Caco-2 (cell line): ENCODE measurements around the gene CPN2. TPM values are rescaled to one million over a fixed set of nuclear protein-coding genes. Genes with fewer than 3 reads are reported as not detected.

Experiments used
- BruUV-seq: library from RNA; stranded (reverse); fragments of 400-500 nt; replicated peaks from 2 replicates; lab custom pipeline; 2021; lab: Mats Ljungman, UMichigan
- CTCF ChIA-PET: fragments of 300-600 bp; sonication (Branson Sonifier 250); formaldehyde crosslinking; loops from one replicate; lab custom pipeline; 2022; ENCODE audit warnings: antibody characterized with exemption; lab: Charles Lee
- POLR2A ChIA-PET: fragments of 300-600 bp; sonication (Branson Sonifier 250); formaldehyde crosslinking; loops from one replicate; lab custom pipeline; 2022; ENCODE audit warnings: antibody characterized with exemption; lab: Charles Lee
- DNase-seq, 2 experiments: peaks; one replicate each; pipeline versions ENCODE4 v3.0.0 to v3.0.0-alpha.2; 2020 to 2022
- H3K27me3 ChIP-seq: replicated peaks from 2 replicates; pipeline ENCODE4 v1.6.0; 2011; ENCODE audit warnings: low read length; ENCODE audit not compliant: control insufficient read depth, insufficient read depth
- H3K36me3 ChIP-seq: 2 replicates; pipeline ENCODE4 v1.5.1; 2011; ENCODE audit warnings: low read length; ENCODE audit not compliant: control insufficient read depth, insufficient read depth
- H3K4me1 ChIP-seq: fragments of 250-450 bp; sonication (Bioruptor Pico); 2 replicates; pipeline ENCODE4 v1.5.1; 2020; ENCODE audit warnings: mild to moderate bottlenecking
- H3K4me3 ChIP-seq: 2 replicates; pipeline ENCODE4 v1.5.1; 2011; ENCODE audit warnings: low read depth, mild to moderate bottlenecking, control low read depth, low read length
- H3K9me3 ChIP-seq: fragments of 250-450 bp; sonication (Bioruptor Pico); 2 replicates; pipeline ENCODE4 v1.5.1; 2020; ENCODE audit warnings: mild to moderate bottlenecking, moderate library complexity
- H3K27ac Mint-ChIP-seq: one replicate; pipeline ENCODE4 v1.8.0; 2022; ENCODE audit warnings: mixed read lengths; ENCODE audit not compliant: unreplicated experiment
- H3K27me3 Mint-ChIP-seq: one replicate; pipeline ENCODE4 v1.8.0; 2022; ENCODE audit warnings: mixed read lengths; ENCODE audit not compliant: insufficient read depth, unreplicated experiment
- H3K36me3 Mint-ChIP-seq: one replicate; pipeline ENCODE4 v1.8.0; 2022; ENCODE audit warnings: mild to moderate bottlenecking, mixed read lengths; ENCODE audit not compliant: insufficient read depth, unreplicated experiment
- H3K4me1 Mint-ChIP-seq: one replicate; pipeline ENCODE4 v1.8.0; 2022; ENCODE audit warnings: low read depth, mixed read lengths; ENCODE audit not compliant: unreplicated experiment
- H3K4me3 Mint-ChIP-seq: one replicate; pipeline ENCODE4 v1.8.0; 2022; ENCODE audit warnings: mild to moderate bottlenecking, moderate library complexity, mixed read lengths; ENCODE audit not compliant: unreplicated experiment
- H3K9me3 Mint-ChIP-seq: one replicate; pipeline ENCODE4 v1.8.0; 2022; ENCODE audit warnings: mixed read lengths; ENCODE audit not compliant: unreplicated experiment
- intact Hi-C: fragments of 100-400 bp; cut with micrococcal nuclease; formaldehyde crosslinking; loops from one replicate; pipeline ENCODE4 v1.10.0; 2022; ENCODE audit not compliant: unreplicated experiment
- total RNA-seq: library from RNA; stranded (reverse); gene quantifications from 2 replicates; pipeline ENCODE4 v1.2.3, GENCODE V29; 2022
- TF ChIP-seq, protein P1 (sequence below), 2 experiments: fragments of 200-600 bp in 1 of 2; IDR thresholded peaks; 1 replicate in 1 of 2; 2 replicates in 1 of 2; pipeline versions ENCODE4 v1.5.1 to v1.8.0; 2011 to 2022; ENCODE audit warnings: antibody characterized with exemption in 1 of 2, control low read depth in 1 of 2, inconsistent platforms in 1 of 2, low read depth in 1 of 2, low read length in 1 of 2, mild to moderate bottlenecking in 1 of 2, moderate library complexity in 1 of 2; ENCODE audit not compliant: insufficient read depth in 1 of 2, severe bottlenecking in 1 of 2, unreplicated experiment in 1 of 2

The CPN2 gene
- total RNA-seq, 1 experiment from 2014 or later = not detected

DNA sequence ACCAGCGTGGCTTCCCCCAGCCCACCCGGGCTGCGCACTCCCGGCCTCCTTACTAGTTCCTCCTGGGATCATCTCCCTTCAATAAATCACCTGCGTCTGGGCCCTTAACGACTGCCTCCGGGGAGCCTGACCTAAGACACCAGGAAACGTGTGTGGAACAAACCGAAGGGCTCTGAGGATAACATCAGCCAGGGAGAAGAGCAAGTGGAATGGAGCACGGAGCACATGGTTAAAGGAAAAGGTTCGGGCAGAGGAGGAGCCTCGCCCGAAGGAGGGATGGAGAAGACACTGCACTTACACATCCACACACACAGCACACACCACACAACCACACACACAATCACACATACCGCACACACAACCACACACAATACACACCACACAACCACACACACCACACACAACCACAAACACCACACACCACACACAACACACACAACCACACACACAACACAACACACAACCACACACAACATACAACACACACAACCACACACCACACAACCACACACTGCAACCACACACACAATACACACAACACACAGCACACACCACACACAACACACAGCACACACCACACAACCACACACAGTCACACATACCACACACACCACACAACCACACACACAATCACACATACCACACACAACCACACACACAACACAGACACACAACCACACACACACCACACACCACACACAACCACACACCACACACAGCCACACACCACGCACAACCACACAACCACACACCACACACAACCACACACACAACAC lies 24.7 kb downstream of the CPN2 start:
- H3K27ac Mint-ChIP-seq = no peak overlapping the region
- H3K9me3 Mint-ChIP-seq = no peaks in the 10 kb centered on the region
- CTCF ChIA-PET = no interaction called here
- H3K27me3 Mint-ChIP-seq = no peaks in the 10 kb centered on the region
- peaks cover 17% of the 10 kb centered on the region for H3K4me1 Mint-ChIP-seq
- no peaks in the 10 kb centered on the region for H3K36me3 ChIP-seq
- no TSS peak for BruUV-seq
- 0 out of 2 replicates have a peak, but pooled peaks cover 6% of the 10 kb centered on the region for H3K9me3 ChIP-seq
- TF ChIP-seq, protein P1, sequence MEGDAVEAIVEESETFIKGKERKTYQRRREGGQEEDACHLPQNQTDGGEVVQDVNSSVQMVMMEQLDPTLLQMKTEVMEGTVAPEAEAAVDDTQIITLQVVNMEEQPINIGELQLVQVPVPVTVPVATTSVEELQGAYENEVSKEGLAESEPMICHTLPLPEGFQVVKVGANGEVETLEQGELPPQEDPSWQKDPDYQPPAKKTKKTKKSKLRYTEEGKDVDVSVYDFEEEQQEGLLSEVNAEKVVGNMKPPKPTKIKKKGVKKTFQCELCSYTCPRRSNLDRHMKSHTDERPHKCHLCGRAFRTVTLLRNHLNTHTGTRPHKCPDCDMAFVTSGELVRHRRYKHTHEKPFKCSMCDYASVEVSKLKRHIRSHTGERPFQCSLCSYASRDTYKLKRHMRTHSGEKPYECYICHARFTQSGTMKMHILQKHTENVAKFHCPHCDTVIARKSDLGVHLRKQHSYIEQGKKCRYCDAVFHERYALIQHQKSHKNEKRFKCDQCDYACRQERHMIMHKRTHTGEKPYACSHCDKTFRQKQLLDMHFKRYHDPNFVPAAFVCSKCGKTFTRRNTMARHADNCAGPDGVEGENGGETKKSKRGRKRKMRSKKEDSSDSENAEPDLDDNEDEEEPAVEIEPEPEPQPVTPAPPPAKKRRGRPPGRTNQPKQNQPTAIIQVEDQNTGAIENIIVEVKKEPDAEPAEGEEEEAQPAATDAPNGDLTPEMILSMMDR (IDR thresholded peaks at IDR 0.05; ENCODE audit: insufficient read depth in 1 of 2, low read depth in 1 of 2, low read length in 1 of 2, severe bottlenecking in 1 of 2, unreplicated experiment in 1 of 2) = no peak
- peaks cover 30% of the 10 kb centered on the region for H3K4me1 ChIP-seq
- intact Hi-C loops = no loop called here
- no peak overlapping the region for H3K4me3 Mint-ChIP-seq
- H3K36me3 Mint-ChIP-seq = peaks cover 6% of the 10 kb centered on the region
- no peaks in the 10 kb centered on the region for H3K27me3 ChIP-seq
- peak in 1 of 2 experiments; percentile 60 for DNase-seq
- POLR2A ChIA-PET = no interaction called here
- H3K4me3 ChIP-seq = no peak overlapping the region

DNA sequence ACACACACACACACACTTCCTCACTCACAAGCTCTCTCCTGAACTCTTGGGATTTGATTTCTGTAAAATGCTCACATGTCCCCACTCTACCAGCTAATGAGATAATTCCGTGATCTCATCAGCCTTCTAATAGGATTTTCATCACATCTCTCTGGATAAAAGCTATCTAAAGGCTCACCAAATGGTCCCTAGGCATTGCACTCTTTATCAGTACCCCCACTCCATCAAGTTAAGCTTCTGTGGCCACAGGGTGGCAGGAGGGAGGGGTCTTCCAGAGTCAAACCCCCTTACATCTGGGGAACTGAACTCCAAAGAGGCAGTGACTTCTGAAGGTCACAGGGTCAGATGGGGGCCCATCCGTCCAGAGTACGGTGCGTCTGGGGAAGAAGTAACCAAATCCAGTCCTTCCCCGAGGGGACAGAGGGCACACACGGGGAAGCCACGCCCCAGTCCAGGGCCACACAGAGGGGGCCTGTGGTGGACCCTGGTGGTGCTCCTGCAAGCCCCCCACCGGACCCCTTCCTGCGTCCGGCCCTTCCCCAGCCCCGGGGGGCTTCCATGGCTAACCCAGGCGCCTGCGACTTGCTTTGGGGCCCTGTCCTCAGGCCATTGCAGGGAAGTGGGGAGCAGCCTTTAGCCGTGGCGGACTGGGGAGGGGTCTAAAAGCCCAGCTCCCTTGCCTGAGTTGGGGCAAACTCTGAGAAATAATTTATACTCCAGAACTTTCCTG lies 25.5 kb downstream of the CPN2 start:
- BruUV-seq = no TSS peak
- CTCF ChIA-PET = no interaction called here
- Histone ChIP-seq H3K4me1 (peaks cover 38% of the 10 kb centered on the region), H3K9me3 (0 out of 2 replicates have a peak, but pooled peaks cover 6% of the 10 kb centered on the region), H3K27me3 (no peaks in the 10 kb centered on the region), H3K4me3 (no peak overlapping the region), H3K36me3 (no peaks in the 10 kb centered on the region)
- DNase-seq = no peak
- Mint-ChIP-seq H3K4me1 (peaks cover 24% of the 10 kb centered on the region), H3K36me3 (peaks cover 10% of the 10 kb centered on the region), H3K9me3 (no peaks in the 10 kb centered on the region), H3K4me3 (no peak overlapping the region), H3K27ac (no peak overlapping the region), H3K27me3 (no peaks in the 10 kb centered on the region)
- TF ChIP-seq, protein P1 (IDR thresholded peaks at IDR 0.05; ENCODE audit: insufficient read depth in 1 of 2, low read depth in 1 of 2, low read length in 1 of 2, severe bottlenecking in 1 of 2, unreplicated experiment in 1 of 2) = no peak
- intact Hi-C loops = no loop called here
- POLR2A ChIA-PET = no interaction called here

GRCh38 chr3:194324823-194325327 lies 26.3 kb downstream of the CPN2 start:
- TF ChIP-seq, protein P1 (IDR thresholded peaks at IDR 0.05; ENCODE audit: insufficient read depth in 1 of 2, low read depth in 1 of 2, low read length in 1 of 2, severe bottlenecking in 1 of 2, unreplicated experiment in 1 of 2) = no peak
- intact Hi-C loops = loop anchor here (5.0 kb wide), 1 partner anchor 483 kb away; no protein-coding TSS in a partner anchor
- Histone ChIP-seq H3K9me3 (peaks cover 6% of the 10 kb centered on the region), H3K27me3 (no peaks in the 10 kb centered on the region), H3K4me3 (no peak overlapping the region), H3K4me1 (peaks cover 45% of the 10 kb centered on the region), H3K36me3 (no peaks in the 10 kb centered on the region)
- no peak for DNase-seq
- Mint-ChIP-seq H3K36me3 (peaks cover 12% of the 10 kb centered on the region), H3K27me3 (no peaks in the 10 kb centered on the region), H3K9me3 (peaks cover under 1% of the 10 kb centered on the region), H3K4me3 (no peak overlapping the region), H3K4me1 (peaks cover 28% of the 10 kb centered on the region), H3K27ac (no peak overlapping the region)
- ChIA-PET CTCF (interaction anchor here (0.9 kb wide), 1 partner anchor 190 kb away, joined by 3 read pairs; no protein-coding TSS in a partner anchor), POLR2A (no interaction called here)
- BruUV-seq = no TSS peak
